Heart left ventricle (tissue), 13 donors: ENCODE data around the gene TPPP3.

Source experiments
- POLR2A ChIP-seq, 2 donors: fragments of 450-650 bp; IDR thresholded peaks; one replicate each; pipeline ENCODE4 v1.6.1; 2017; ENCODE audit warnings: antibody characterized with exemption in 2 of 2, mild to moderate bottlenecking in 2 of 2, moderate library complexity in 2 of 2
- TF ChIP-seq, protein P1 (sequence below), 12 donors: fragments of 200-600 bp; sonication (generic) in 4 of 12; IDR thresholded peaks; one replicate each; pipeline versions ENCODE4 v1.5.0 to v1.8.0; 2018 to 2022; ENCODE audit warnings: antibody characterized with exemption in 12 of 12, mild to moderate bottlenecking in 5 of 12
- donor health status: ischemic (EF 13 %, LVEDD 7.1; RV severe dilation, severe dysfunction).
- donor health status: DM: no; HTN: yes; CAD: no.
- donor health status: DM: no; HTN: no; CAD: no.
- donor health status: ischemic (EF 25% LVEDD 6.9; RV normal size, moderate dysfunction).
- donor health status: ischemic (EF 25% LVEDD 5.7; RV mildly dilated, moderate dysfunction).
- donor health status: ischemic (EF 35%, LVEDD 5.7; RV mildly dilated, moderate dysfunction).
- donor health status: nonischemic (EF 11% LVEDD 7.7; RV severe dilation, severe dysfunction).
- donor health status: DM: yes; HTN: yes; CAD: no.
- donor health status: PGD.
- donor health status: ischemic (EF 29% LVEDD 5.4; RV normal size, mild dysfunction).
- donor health status: nonischemic (EF 23%, LVEDD 6.1; RV moderate dilation, normal function).

DNA sequence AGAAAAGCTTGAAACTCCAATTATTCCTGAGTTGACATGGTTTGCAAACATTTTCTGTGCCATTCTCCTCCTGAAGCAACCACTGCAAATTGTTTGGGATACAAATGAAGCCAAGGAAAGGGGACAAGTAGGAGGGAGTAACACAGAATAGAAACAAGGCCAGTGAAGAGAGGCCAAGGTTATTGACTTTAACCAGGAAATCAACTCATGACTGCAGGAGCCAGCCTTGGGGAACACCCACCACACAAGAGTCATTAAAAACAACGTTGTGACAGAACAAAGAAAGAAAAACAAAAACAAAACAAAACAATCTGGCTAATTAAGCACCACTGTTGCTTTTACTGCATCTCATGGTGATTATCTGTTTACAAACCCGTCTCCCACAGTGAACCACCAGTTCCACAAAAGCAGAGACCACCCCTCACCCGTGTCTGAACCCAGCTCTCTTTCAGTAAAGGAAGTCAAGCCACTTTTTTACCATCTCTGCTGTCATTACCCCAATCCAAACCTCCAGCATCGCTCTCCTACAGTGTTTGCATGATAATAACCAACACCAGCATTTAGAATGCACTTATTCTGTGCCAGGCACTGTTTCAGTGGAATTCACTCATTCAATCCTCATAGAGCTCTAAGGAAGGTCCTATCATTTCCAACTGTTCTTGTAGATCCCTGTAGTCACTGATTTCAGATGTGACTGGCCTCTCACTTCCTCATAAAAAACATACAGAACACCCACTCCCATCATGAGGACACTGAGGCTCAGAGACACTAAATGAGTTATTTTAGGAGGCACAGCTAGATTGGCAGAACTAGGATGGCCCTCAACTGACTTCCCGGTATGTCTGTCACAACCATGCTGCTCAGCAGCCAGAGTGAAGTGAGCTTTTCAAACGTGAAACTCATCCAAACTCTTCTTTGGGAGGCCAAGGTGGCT is 20.9 kb upstream of the TPPP3 start:
- no peak for TF ChIP-seq POLR2A (IDR thresholded peaks at IDR 0.05)
- TF ChIP-seq, protein P1, sequence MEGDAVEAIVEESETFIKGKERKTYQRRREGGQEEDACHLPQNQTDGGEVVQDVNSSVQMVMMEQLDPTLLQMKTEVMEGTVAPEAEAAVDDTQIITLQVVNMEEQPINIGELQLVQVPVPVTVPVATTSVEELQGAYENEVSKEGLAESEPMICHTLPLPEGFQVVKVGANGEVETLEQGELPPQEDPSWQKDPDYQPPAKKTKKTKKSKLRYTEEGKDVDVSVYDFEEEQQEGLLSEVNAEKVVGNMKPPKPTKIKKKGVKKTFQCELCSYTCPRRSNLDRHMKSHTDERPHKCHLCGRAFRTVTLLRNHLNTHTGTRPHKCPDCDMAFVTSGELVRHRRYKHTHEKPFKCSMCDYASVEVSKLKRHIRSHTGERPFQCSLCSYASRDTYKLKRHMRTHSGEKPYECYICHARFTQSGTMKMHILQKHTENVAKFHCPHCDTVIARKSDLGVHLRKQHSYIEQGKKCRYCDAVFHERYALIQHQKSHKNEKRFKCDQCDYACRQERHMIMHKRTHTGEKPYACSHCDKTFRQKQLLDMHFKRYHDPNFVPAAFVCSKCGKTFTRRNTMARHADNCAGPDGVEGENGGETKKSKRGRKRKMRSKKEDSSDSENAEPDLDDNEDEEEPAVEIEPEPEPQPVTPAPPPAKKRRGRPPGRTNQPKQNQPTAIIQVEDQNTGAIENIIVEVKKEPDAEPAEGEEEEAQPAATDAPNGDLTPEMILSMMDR (IDR thresholded peaks at IDR 0.05), result no peak
